Measurements from ENCODE around the gene CNPY3.
"Not testable (repeated sequence)": the region's sequence is repeated elsewhere in the genome, so short reads cannot be mapped to it uniquely, and the experiment has no call there.

CNPY3 gene

DNA sequence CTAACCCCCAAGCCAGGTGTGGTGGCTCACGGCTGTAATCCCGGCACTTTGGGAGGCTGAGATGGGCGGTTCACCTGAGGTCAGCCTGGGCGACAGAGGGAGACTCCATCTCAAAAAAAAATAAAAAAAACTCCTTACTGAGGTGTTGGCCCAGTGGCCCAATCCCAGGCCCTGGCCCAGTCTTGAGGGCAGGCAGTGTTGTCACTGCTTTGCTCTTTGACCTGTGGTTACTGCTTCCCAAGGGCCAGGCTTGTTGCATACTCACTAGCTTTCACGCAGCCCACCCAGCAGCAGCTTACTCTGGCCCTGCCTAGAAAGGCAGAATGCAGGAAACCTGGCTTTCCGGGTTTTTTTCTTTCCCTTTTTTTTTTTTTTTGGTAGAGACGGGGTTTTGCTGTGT, 13.2 kb downstream of the CNPY3 start:
- Histone ChIP-seq H3K9ac (ENCODE audit: low read length) (no peak overlapping the region), H3K36me3 (ENCODE audit: control insufficient read depth, insufficient read depth, low read length) (peaks cover 25% of the 10 kb centered on the region), H3K4me3 (ENCODE audit: low read length) (no peak overlapping the region), H3K27me3 (ENCODE audit: control insufficient read depth, insufficient read depth, low read length) (no peaks in the 10 kb centered on the region), H3K27ac (ENCODE audit: low read depth, low read length) (no peak overlapping the region), H3K4me1 (ENCODE audit: control insufficient read depth, insufficient read depth, low read length) (no peaks in the 10 kb centered on the region)

DNA sequence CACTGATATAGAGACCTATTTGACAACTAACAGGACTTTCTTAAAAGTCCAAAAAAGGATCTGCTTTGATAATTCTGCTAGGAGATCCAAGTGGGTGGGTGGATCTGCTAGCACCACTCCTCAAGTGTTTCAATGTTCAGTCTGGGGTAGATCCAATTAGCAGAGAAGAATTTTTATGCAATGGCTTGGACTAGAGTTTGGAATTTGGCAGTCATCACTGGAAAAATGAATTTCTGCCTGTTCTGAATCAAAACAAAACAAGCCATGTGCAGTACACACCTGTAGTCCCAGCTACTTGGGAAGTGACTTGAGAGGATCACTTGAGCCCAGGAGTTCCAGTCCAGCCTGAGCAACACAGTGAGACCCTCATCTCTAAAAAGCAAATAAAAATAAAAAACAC, 18.7 kb downstream of the CNPY3 start:
- H3K36me3 ChIP-seq (ENCODE audit: control insufficient read depth, insufficient read depth, low read length), result no peaks in the 10 kb centered on the region
- no peak overlapping the region for H3K9ac ChIP-seq (ENCODE audit: low read length)
- peaks cover 4% of the 10 kb centered on the region for H3K4me1 ChIP-seq (ENCODE audit: control insufficient read depth, insufficient read depth, low read length)
- no peak overlapping the region for H3K4me3 ChIP-seq (ENCODE audit: low read length)
- no peaks in the 10 kb centered on the region for H3K27me3 ChIP-seq (ENCODE audit: control insufficient read depth, insufficient read depth, low read length)
- H3K27ac ChIP-seq (ENCODE audit: low read depth, low read length), result peak overlapping the region; percentile 7

DNA sequence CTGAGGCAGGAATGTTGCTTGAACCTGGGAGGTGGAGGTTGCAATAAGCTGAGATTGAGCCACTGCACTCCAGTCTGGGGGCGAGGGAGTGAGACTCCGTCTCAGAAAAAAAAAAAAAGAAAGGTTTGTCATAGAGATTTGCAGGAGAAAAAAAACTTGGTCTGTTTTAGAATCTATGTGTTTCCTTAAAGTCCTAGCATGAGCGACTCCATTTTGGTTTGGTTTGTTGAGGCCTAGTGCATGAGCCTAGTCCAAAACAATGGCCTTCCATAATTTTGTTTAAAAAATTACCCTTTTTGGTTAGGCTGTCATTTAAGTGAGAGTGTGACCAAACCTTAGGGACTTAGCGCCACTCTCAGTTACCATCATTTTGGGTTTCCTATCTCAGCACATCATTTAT, 23.1 kb downstream of the CNPY3 start:
- Histone ChIP-seq H3K27me3 (ENCODE audit: control insufficient read depth, insufficient read depth, low read length) (no peaks in the 10 kb centered on the region), H3K36me3 (ENCODE audit: control insufficient read depth, insufficient read depth, low read length) (no peaks in the 10 kb centered on the region), H3K27ac (ENCODE audit: low read depth, low read length) (no peak overlapping the region), H3K9ac (ENCODE audit: low read length) (no peak overlapping the region), H3K4me3 (ENCODE audit: low read length) (no peak overlapping the region), H3K4me1 (ENCODE audit: control insufficient read depth, insufficient read depth, low read length) (peaks cover 4% of the 10 kb centered on the region)

DNA sequence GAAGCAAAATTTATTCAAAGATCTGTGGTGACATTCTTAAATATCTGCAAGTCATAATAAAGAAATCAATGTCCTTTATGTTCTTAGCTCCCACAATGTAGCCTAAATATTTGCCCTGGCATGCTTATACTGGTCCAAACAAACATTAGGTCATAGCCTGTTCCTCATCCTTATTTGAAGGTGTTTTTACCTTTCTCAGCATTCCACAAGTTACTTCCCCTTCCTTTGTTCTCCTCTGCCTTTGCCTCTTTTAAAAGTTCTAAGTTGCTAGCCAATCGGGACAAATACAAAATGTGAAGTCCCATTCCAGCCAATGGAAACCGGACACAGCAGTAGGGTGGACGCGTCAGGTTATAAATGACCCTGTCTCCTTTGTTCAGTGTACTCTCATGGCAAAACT, 25.1 kb downstream of the CNPY3 start:
- not testable (repeated sequence) for H3K4me1 ChIP-seq (ENCODE audit: control insufficient read depth, insufficient read depth, low read length); H3K36me3 ChIP-seq (ENCODE audit: control insufficient read depth, insufficient read depth, low read length); H3K27me3 ChIP-seq (ENCODE audit: control insufficient read depth, insufficient read depth, low read length); H3K9ac ChIP-seq (ENCODE audit: low read length); H3K27ac ChIP-seq (ENCODE audit: low read depth, low read length); H3K4me3 ChIP-seq (ENCODE audit: low read length)

DNA sequence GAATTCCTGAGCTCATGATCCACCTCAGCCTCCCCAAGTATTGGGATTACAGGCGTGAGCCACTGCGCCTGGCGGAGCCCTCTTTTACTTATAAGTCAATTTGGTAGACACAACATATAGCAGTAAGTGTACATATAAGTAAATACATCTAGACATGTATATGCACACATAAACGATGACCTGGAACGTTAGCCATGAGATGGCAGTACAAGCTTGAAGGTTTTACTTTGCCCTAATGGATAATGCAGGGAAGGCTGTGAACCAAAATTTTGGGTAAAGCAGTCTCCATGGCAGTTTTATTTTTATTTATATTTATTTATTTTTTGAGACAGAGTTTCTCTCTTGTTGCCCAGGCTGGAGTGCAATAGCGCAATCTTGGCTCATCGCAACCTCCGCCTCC, 28.8 kb downstream of the CNPY3 start:
- H3K27me3 ChIP-seq (ENCODE audit: control insufficient read depth, insufficient read depth, low read length), result no peaks in the 10 kb centered on the region
- peaks cover 2% of the 10 kb centered on the region for H3K4me1 ChIP-seq (ENCODE audit: control insufficient read depth, insufficient read depth, low read length)
- no peak overlapping the region for H3K4me3 ChIP-seq (ENCODE audit: low read length)
- H3K9ac ChIP-seq (ENCODE audit: low read length), result no peak overlapping the region
- H3K27ac ChIP-seq (ENCODE audit: low read depth, low read length), result no peak overlapping the region
- peaks cover 2% of the 10 kb centered on the region for H3K36me3 ChIP-seq (ENCODE audit: control insufficient read depth, insufficient read depth, low read length)

DNA sequence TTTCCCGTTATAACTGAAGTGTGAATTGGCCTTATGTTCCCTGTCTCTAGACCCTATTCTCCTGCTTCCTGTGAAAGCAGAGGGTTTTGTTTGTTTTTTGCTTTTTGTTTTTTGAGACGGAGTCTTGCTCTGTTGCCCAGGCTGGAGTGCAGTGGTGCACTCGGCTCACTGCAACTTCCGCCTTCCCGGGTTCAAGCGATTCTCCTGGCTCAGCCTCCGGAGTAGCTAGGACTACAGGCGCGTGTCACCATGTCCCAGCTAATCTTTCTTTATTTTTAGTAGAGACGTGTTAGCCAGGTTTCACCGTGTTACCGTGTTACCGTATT, 30.6 kb downstream of the CNPY3 start:
- no peak overlapping the region for H3K9ac ChIP-seq (ENCODE audit: low read length)
- H3K36me3 ChIP-seq (ENCODE audit: control insufficient read depth, insufficient read depth, low read length), result peaks cover 8% of the 10 kb centered on the region
- peaks cover 2% of the 10 kb centered on the region for H3K4me1 ChIP-seq (ENCODE audit: control insufficient read depth, insufficient read depth, low read length)
- peak overlapping the region; percentile 67 for H3K4me3 ChIP-seq (ENCODE audit: low read length)
- no peaks in the 10 kb centered on the region for H3K27me3 ChIP-seq (ENCODE audit: control insufficient read depth, insufficient read depth, low read length)
- H3K27ac ChIP-seq (ENCODE audit: low read depth, low read length), result no peak overlapping the region

DNA sequence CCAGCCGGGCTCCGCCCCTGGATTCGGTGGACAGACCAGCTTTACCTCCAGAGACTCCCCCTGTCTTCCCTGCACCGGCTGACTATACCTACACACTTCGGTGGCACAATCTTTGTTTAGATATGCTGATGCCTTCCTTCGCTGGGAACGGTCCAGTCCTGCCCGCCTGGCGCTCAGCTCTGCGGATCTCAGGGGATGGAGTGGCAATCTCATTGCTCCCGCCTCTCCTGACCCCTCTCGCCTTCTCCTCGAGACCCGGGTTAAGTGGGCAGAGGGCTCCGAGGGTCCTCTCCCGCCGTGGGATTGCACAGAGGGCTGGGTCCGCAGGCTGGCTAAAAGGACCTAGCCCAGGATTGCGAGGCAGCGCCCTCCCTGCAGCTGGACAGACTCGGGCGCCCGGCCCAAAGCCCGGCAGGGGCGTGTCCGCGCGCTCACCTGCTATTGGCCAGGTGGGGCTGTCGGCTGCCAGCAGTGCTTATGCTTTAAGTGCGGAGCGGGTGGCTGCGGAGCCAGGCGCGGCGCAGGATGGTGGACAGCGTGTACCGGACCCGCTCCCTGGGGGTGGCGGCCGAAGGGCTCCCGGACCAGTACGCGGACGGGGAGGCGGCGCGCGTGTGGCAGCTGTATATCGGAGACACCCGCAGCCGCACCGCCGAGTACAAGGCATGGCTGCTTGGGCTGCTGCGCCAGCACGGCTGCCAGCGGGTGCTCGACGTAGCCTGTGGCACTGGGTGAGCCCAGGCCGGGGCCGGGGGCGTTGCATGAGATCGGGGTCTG, 31.2 kb downstream of the CNPY3 start, which contains the start of gene GNMT:
Gene GNMT (plus strand): TSS at position 512 of the 777 bp plus-strand sequence. CDS start 14 bp downstream, at position 526.
- Histone ChIP-seq H3K27me3 (ENCODE audit: control insufficient read depth, insufficient read depth, low read length) (no peaks in the 10 kb centered on the region), H3K4me3 (ENCODE audit: low read length) (peak within 1 kb of the TSS; percentile 67), H3K4me1 (ENCODE audit: control insufficient read depth, insufficient read depth, low read length) (peaks cover 2% of the 10 kb centered on the region), H3K27ac (ENCODE audit: low read depth, low read length) (no peak within 1 kb of the TSS), H3K9ac (ENCODE audit: low read length) (no peak within 1 kb of the TSS), H3K36me3 (ENCODE audit: control insufficient read depth, insufficient read depth, low read length) (peaks cover 8% of the 10 kb centered on the region)

DNA sequence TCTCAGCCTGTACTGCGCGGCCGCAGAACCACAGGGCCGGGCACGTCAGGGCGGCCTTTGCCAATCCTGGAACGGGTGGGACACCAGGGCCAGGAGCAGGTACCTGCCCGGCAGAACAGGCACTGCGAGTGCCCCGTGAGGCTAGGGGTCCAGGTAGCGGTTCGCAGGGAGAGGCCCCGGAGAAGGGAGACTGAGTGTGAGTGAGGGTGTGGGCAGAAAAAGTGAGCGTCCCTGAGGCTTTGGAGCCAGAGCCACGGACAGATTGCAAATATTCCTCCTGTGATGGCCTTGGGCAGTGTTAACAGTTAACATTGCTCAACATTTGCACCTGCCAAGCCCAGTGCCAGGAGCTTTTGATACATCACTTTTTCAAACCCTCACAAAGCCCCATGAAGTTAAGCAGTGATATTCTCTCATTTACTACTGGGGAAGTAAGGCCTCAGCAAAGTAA, 31.8 kb downstream of the CNPY3 start:
- H3K36me3 ChIP-seq (ENCODE audit: control insufficient read depth, insufficient read depth, low read length), result peaks cover 10% of the 10 kb centered on the region
- H3K4me3 ChIP-seq (ENCODE audit: low read length), result peak overlapping the region; percentile 67
- H3K27me3 ChIP-seq (ENCODE audit: control insufficient read depth, insufficient read depth, low read length), result no peaks in the 10 kb centered on the region
- no peak overlapping the region for H3K27ac ChIP-seq (ENCODE audit: low read depth, low read length)
- no peak overlapping the region for H3K9ac ChIP-seq (ENCODE audit: low read length)
- peaks cover 2% of the 10 kb centered on the region for H3K4me1 ChIP-seq (ENCODE audit: control insufficient read depth, insufficient read depth, low read length)

DNA sequence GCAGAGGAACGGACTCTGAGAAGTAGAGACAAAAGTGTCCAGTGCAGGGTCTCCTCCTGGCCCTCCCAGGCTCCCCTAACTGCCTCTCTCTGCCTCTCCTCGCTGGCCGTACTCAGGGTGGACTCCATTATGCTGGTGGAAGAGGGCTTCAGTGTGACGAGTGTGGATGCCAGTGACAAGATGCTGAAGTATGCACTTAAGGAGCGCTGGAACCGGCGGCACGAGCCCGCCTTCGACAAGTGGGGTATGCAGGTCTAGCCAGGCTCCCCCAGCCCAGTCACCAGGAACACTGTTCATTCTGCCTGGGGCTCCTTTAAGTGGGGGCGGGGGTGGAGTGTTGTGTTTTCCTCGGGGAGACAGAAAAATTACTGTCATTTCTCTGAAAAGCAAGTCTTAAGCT, 32.8 kb downstream of the CNPY3 start:
- no peak overlapping the region for H3K4me3 ChIP-seq (ENCODE audit: low read length)
- H3K9ac ChIP-seq (ENCODE audit: low read length), result no peak overlapping the region
- H3K27me3 ChIP-seq (ENCODE audit: control insufficient read depth, insufficient read depth, low read length), result no peaks in the 10 kb centered on the region
- H3K4me1 ChIP-seq (ENCODE audit: control insufficient read depth, insufficient read depth, low read length), result peaks cover 2% of the 10 kb centered on the region
- H3K27ac ChIP-seq (ENCODE audit: low read depth, low read length), result no peak overlapping the region
- H3K36me3 ChIP-seq (ENCODE audit: control insufficient read depth, insufficient read depth, low read length), result peaks cover 16% of the 10 kb centered on the region

DNA sequence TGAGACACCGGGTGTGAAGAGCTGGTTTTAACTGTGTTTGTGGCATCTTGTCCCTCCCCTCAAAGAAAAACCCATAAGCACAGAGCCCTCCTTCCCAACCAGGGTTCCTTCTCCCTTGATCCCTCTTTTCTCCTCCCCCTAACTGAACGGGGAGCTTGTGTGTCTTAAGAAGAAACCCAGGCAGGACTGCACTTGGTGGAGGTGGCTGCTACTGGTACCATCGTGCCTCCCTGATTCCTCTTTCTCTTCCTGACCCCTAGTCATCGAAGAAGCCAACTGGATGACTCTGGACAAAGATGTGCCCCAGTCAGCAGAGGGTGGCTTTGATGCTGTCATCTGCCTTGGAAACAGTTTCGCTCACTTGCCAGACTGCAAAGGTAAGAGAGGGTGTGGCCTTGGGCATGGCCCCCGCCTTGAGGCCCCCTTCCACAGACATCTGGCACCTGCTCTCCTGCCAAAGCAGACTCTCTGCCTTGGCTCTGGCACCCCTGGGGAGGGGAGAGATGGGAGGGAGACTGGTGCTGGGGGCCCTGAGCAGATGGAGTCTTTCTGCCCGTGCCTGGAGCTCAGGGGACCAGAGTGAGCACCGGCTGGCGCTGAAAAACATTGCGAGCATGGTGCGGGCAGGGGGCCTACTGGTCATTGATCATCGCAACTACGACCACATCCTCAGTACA, 33.4 kb downstream of the CNPY3 start:
- H3K4me3 ChIP-seq (ENCODE audit: low read length), result no peak overlapping the region
- H3K27me3 ChIP-seq (ENCODE audit: control insufficient read depth, insufficient read depth, low read length), result no peaks in the 10 kb centered on the region
- H3K36me3 ChIP-seq (ENCODE audit: control insufficient read depth, insufficient read depth, low read length), result peaks cover 16% of the 10 kb centered on the region
- H3K27ac ChIP-seq (ENCODE audit: low read depth, low read length), result no peak overlapping the region
- H3K4me1 ChIP-seq (ENCODE audit: control insufficient read depth, insufficient read depth, low read length), result peaks cover 2% of the 10 kb centered on the region
- H3K9ac ChIP-seq (ENCODE audit: low read length), result no peak overlapping the region

DNA sequence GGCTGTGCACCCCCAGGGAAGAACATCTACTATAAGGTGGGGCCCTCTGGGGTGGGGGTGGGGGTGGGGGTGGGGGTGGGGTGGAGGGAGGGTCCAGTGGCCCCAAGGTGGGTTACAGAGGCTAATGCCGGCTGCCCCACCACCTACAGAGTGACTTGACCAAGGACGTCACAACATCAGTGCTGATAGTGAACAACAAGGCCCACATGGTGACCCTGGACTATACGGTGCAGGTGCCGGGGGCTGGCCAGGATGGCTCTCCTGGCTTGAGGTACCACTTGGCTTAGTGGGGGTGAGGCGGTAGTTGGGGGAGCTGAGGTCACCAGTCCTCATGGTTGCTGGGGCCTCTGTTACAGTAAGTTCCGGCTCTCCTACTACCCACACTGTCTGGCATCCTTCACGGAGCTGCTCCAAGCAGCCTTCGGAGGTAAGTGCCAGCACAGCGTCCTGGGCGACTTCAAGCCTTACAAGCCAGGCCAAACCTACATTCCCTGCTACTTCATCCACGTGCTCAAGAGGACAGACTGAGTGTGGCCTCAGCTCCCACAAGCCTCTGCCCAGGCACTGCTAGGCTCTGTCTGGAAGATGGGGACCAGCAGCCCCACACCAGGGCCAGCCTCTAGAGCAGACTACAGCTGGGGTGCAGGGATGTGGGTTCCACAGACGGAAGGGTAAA, 34.0 kb downstream of the CNPY3 start:
- H3K36me3 ChIP-seq (ENCODE audit: control insufficient read depth, insufficient read depth, low read length), result peaks cover 16% of the 10 kb centered on the region

DNA sequence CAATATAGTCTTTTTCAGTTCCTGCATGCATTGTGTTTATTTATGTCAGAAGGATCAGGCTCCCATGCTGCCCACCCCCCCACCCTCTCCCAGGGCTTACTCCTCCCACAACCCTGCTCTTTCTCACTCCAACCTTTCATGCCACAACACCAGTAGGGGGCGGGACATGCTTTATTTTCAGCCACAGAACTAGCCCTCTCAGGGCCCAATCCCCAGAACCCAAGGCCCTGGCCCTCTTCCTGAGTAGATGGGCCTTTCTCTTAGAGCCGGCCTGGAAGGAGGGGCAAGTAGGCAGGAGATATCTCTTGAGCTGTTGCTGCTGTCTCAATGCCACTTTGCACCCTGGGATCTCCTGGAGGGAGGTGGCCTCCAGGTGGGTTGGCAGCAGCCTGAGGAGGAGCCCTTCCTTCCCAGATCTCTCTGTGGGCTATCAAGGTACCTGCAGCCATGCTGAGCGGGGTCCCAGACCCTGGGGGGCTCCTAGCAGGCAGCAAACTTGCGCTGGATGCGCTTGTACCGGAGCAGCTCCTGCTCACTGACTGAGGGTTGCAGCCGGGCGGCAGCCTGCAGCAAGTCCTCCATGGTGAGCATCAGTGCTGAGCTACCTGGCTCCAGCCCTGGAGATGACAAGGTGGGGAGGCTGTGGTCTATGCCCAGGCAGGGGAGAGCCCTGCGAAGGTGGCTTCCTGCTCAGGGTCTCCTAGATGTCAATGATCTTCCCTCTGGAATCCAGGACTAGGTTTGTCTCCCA, 34.8 kb downstream of the CNPY3 start:
- no peaks in the 10 kb centered on the region for H3K27me3 ChIP-seq (ENCODE audit: control insufficient read depth, insufficient read depth, low read length)
- H3K4me1 ChIP-seq (ENCODE audit: control insufficient read depth, insufficient read depth, low read length), result peaks cover 2% of the 10 kb centered on the region
- peaks cover 16% of the 10 kb centered on the region for H3K36me3 ChIP-seq (ENCODE audit: control insufficient read depth, insufficient read depth, low read length)
- no peak overlapping the region for H3K4me3 ChIP-seq (ENCODE audit: low read length)
- H3K27ac ChIP-seq (ENCODE audit: low read depth, low read length), result no peak overlapping the region
- H3K9ac ChIP-seq (ENCODE audit: low read length), result no peak overlapping the region

More for the DNA sequence above, 34.0 kb downstream of the CNPY3 start:
- Histone ChIP-seq H3K4me1 (ENCODE audit: control insufficient read depth, insufficient read depth, low read length) (peaks cover 2% of the 10 kb centered on the region), H3K27me3 (ENCODE audit: control insufficient read depth, insufficient read depth, low read length) (no peaks in the 10 kb centered on the region), H3K27ac (ENCODE audit: low read depth, low read length) (no peak overlapping the region), H3K4me3 (ENCODE audit: low read length) (no peak overlapping the region), H3K9ac (ENCODE audit: low read length) (no peak overlapping the region)

Data from rectal smooth muscle tissue (tissue), 1 donor.